ENCODE measurements around the gene ZNF394. TPM values are rescaled to one million over a fixed set of nuclear protein-coding genes. Genes with fewer than 3 reads are reported as not detected.

Gene ZNF394
- total RNA-seq, 1 donor from 2014 or later: 24.8 TPM

- no peak for TF ChIP-seq CTCF (IDR thresholded peaks at IDR 0.05; ENCODE audit: unreplicated experiment)
- Mint-ChIP-seq H3K27me3 (no peaks in the 10 kb centered on the region), H3K4me3 (ENCODE audit: low read depth) (no peak overlapping the region), H3K4me1 (ENCODE audit: low read depth) (no peaks in the 10 kb centered on the region), H3K27ac (no peak overlapping the region), H3K9me3 (ENCODE audit: low read depth) (peaks cover 37% of the 10 kb centered on the region), H3K36me3 (ENCODE audit: insufficient read depth) (peaks cover 38% of the 10 kb centered on the region)
- DNase-seq (ENCODE audit: low spot score, unreplicated experiment): no peak
Measured at GRCh38 chr7:99540542-99540941, 40.5 kb upstream of the ZNF394 start.

- H3K27ac Mint-ChIP-seq: no peak overlapping the region
- no peaks in the 10 kb centered on the region for H3K4me1 Mint-ChIP-seq (ENCODE audit: low read depth)
- no peak for DNase-seq (ENCODE audit: low spot score, unreplicated experiment)
- H3K4me3 Mint-ChIP-seq (ENCODE audit: low read depth): no peak overlapping the region
- H3K9me3 Mint-ChIP-seq (ENCODE audit: low read depth): peaks cover 40% of the 10 kb centered on the region
- no peak for TF ChIP-seq CTCF (IDR thresholded peaks at IDR 0.05; ENCODE audit: unreplicated experiment)
- H3K36me3 Mint-ChIP-seq (ENCODE audit: insufficient read depth): peaks cover 38% of the 10 kb centered on the region
- H3K27me3 Mint-ChIP-seq: no peaks in the 10 kb centered on the region
Measured at GRCh38 chr7:99539213-99539811, 39.2 kb upstream of the ZNF394 start.

GRCh38 chr7:99535667-99536066, 35.6 kb upstream of the ZNF394 start:
- H3K4me3 Mint-ChIP-seq (ENCODE audit: low read depth): no peak overlapping the region
- DNase-seq (ENCODE audit: low spot score, unreplicated experiment): no peak
- H3K27ac Mint-ChIP-seq: no peak overlapping the region
- no peaks in the 10 kb centered on the region for H3K4me1 Mint-ChIP-seq (ENCODE audit: low read depth)
- peaks cover 43% of the 10 kb centered on the region for H3K36me3 Mint-ChIP-seq (ENCODE audit: insufficient read depth)
- H3K27me3 Mint-ChIP-seq: no peaks in the 10 kb centered on the region
- peaks cover 56% of the 10 kb centered on the region for H3K9me3 Mint-ChIP-seq (ENCODE audit: low read depth)
- no peak for TF ChIP-seq CTCF (IDR thresholded peaks at IDR 0.05; ENCODE audit: unreplicated experiment)

- no peaks in the 10 kb centered on the region for H3K4me1 Mint-ChIP-seq (ENCODE audit: low read depth)
- peaks cover 72% of the 10 kb centered on the region for H3K36me3 Mint-ChIP-seq (ENCODE audit: insufficient read depth)
- TF ChIP-seq CTCF (IDR thresholded peaks at IDR 0.05; ENCODE audit: unreplicated experiment): no peak
- no peak overlapping the region for H3K4me3 Mint-ChIP-seq (ENCODE audit: low read depth)
- H3K27me3 Mint-ChIP-seq: no peaks in the 10 kb centered on the region
- DNase-seq (ENCODE audit: low spot score, unreplicated experiment): no peak
- peak overlapping the region; percentile 49 for H3K27ac Mint-ChIP-seq
- H3K9me3 Mint-ChIP-seq (ENCODE audit: low read depth): peaks cover 50% of the 10 kb centered on the region
Measured at GRCh38 chr7:99531354-99531765, 31.3 kb upstream of the ZNF394 start.

- Mint-ChIP-seq H3K9me3 (ENCODE audit: low read depth) (peaks cover 27% of the 10 kb centered on the region), H3K4me3 (ENCODE audit: low read depth) (no peak overlapping the region), H3K27ac (no peak overlapping the region), H3K36me3 (ENCODE audit: insufficient read depth) (peaks cover 57% of the 10 kb centered on the region), H3K27me3 (no peaks in the 10 kb centered on the region), H3K4me1 (ENCODE audit: low read depth) (no peaks in the 10 kb centered on the region)
- TF ChIP-seq CTCF (IDR thresholded peaks at IDR 0.05; ENCODE audit: unreplicated experiment): peak; percentile 14
- no peak for DNase-seq (ENCODE audit: low spot score, unreplicated experiment)
Measured at GRCh38 chr7:99525713-99526440, 25.8 kb upstream of the ZNF394 start.

Measured in progenitor cell of endocrine pancreas (in vitro differentiated cells).